ENCODE results near the gene PHLPP1. TPM values are rescaled to one million over a fixed set of nuclear protein-coding genes. Genes with fewer than 3 reads are reported as not detected.
"Not testable (repeated sequence)": the region's sequence is repeated elsewhere in the genome, so short reads cannot be mapped to it uniquely, and the experiment has no call there.

PHLPP1 gene
- total RNA-seq, 1 donor = 7.2 TPM

GRCh38 chr18:62802523-62802922 lies 87.2 kb downstream of the PHLPP1 start:
- peak; percentile 20 for TF ChIP-seq CTCF (IDR thresholded peaks at IDR 0.05; ENCODE audit: insufficient read depth, low read length)
- DNase-seq (ENCODE audit: low read depth) = peak; percentile 32

DNA sequence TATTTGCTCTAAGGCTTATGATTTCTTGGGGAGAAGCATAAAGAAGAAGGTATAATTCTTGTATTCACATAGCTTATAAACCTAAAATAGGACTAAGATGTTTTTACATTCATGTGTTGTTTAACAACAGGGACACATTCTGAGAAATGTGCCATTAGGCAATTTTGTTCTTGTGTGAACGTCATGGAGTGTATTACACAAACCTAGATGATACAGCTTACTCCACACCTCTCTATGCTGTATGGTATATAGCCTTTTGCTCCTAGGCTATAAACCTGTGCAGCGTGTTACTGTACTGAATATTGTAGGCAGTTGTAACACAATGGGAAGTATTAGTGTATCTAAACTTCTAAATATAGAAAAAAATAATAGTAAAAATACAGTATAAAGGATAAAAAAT lies 92.1 kb downstream of the PHLPP1 start:
- TF ChIP-seq CTCF (IDR thresholded peaks at IDR 0.05; ENCODE audit: insufficient read depth, low read length) = no peak
- no peak for DNase-seq (ENCODE audit: low read depth)
- no peak overlapping the region for H3K4me3 ChIP-seq (ENCODE audit: low read depth, low read length)

More at GRCh38 chr18:62802523-62802922, 87.2 kb downstream of the PHLPP1 start:
- no peak overlapping the region for H3K4me3 ChIP-seq (ENCODE audit: low read depth, low read length)

DNA sequence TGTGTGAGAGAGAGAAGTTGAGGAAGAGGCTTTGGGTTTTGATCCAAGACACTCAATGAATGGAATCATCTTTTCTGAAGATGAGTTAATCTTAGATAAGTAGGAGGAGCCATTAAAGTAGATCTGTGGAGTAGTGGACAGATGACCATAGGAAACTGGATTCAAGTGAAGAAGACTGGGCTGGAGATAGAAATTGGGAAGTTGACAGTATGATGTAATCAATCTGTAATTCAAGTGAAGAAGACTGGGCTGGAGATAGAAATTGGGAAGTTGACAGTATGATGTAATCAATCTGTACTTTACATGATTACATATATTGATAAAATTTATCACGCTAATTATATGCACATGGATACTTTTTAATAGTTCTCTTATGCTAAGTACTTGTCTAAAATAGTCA lies 92.8 kb downstream of the PHLPP1 start:
- no peak for DNase-seq (ENCODE audit: low read depth)
- no peak overlapping the region for H3K4me3 ChIP-seq (ENCODE audit: low read depth, low read length)
- no peak for TF ChIP-seq CTCF (IDR thresholded peaks at IDR 0.05; ENCODE audit: insufficient read depth, low read length)

GRCh38 chr18:62809445-62809844 lies 94.1 kb downstream of the PHLPP1 start:
- H3K4me3 ChIP-seq (ENCODE audit: low read depth, low read length); DNase-seq (ENCODE audit: low read depth): not testable (repeated sequence)

DNA sequence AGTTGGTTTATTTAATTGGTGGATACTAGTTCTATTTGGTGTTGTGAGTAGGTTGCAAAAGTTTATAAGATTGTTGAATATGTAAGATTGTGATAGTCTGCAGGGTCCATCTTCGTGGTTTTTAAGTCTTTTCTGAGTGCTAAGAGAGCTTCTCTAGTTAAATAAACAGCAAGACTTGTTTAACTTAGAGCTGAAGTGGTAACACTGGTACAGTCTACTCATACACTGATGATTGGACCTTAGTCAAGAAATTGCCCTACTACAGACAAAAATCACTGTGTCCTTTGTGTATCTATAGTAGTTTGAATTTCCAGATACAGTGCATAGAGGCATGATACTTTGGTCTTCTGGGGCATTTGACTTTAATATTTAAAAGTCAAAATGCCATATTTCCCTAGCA lies 94.6 kb downstream of the PHLPP1 start:
- TF ChIP-seq CTCF (IDR thresholded peaks at IDR 0.05; ENCODE audit: insufficient read depth, low read length) = no peak
- DNase-seq (ENCODE audit: low read depth) = no peak
- H3K4me3 ChIP-seq (ENCODE audit: low read depth, low read length) = no peak overlapping the region

- no peak for TF ChIP-seq CTCF (IDR thresholded peaks at IDR 0.05; ENCODE audit: insufficient read depth, low read length)
- no peak overlapping the region for H3K4me3 ChIP-seq (ENCODE audit: low read depth, low read length)
- DNase-seq (ENCODE audit: low read depth) = no peak
These were observed 95.3 kb downstream of the PHLPP1 start for GRCh38 chr18:62810682-62811081.

- TF ChIP-seq CTCF (IDR thresholded peaks at IDR 0.05; ENCODE audit: insufficient read depth, low read length) = no peak
These were observed 96.3 kb downstream of the PHLPP1 start for GRCh38 chr18:62811674-62812073.

More at GRCh38 chr18:62811674-62812073, 96.3 kb downstream of the PHLPP1 start:
- no peak overlapping the region for H3K4me3 ChIP-seq (ENCODE audit: low read depth, low read length)
- no peak for DNase-seq (ENCODE audit: low read depth)
